GM15510 (cell line): ENCODE measurements around the gene DKC1.

Experiments
- POLR2A ChIP-seq: IDR thresholded peaks from 3 replicates; pipeline ENCODE4 v1.6.1; 2011; ENCODE audit warnings: borderline replicate concordance; ENCODE audit not compliant: insufficient read length; ENCODE audit errors: extremely low read depth

DKC1 gene

GRCh38 chrX:154762537-154763296 is at the start of gene DKC1:
Gene DKC1 (plus strand): TSS chrX:154762864. CDS start chrX:154762966, 102 bp downstream.
- TF ChIP-seq POLR2A: peak; percentile 70

GRCh38 chrX:154714925-154715324 is 47.7 kb upstream of the DKC1 start:
- no peak for TF ChIP-seq POLR2A

- no peak for TF ChIP-seq POLR2A
These were observed 46.8 kb upstream of the DKC1 start for GRCh38 chrX:154715825-154716224.

GRCh38 chrX:154717824-154718223 is 44.8 kb upstream of the DKC1 start:
- TF ChIP-seq POLR2A: no peak

GRCh38 chrX:154718616-154719015 is 44.0 kb upstream of the DKC1 start:
- no peak for TF ChIP-seq POLR2A

- no peak for TF ChIP-seq POLR2A
These were observed 43.5 kb upstream of the DKC1 start for GRCh38 chrX:154719132-154719675.

- TF ChIP-seq POLR2A: no peak
These were observed 42.6 kb upstream of the DKC1 start for GRCh38 chrX:154720067-154720466.

GRCh38 chrX:154721155-154721554 is 41.5 kb upstream of the DKC1 start:
- no peak for TF ChIP-seq POLR2A

- TF ChIP-seq POLR2A: no peak
These were observed 37.5 kb upstream of the DKC1 start for GRCh38 chrX:154724993-154725756.

- TF ChIP-seq POLR2A: no peak
These were observed 35.2 kb upstream of the DKC1 start for GRCh38 chrX:154727418-154727817.

- no peak for TF ChIP-seq POLR2A
These were observed 34.8 kb upstream of the DKC1 start for GRCh38 chrX:154727871-154728270.

- TF ChIP-seq POLR2A: no peak
These were observed 34.1 kb upstream of the DKC1 start for GRCh38 chrX:154728431-154729190.

GRCh38 chrX:154729439-154729838 is 33.2 kb upstream of the DKC1 start:
- no peak for TF ChIP-seq POLR2A

GRCh38 chrX:154730253-154730891 is 32.3 kb upstream of the DKC1 start:
- TF ChIP-seq POLR2A: no peak
